HCT116 (cell line): ENCODE results near the gene CYBA. TPM values are rescaled to one million over a fixed set of nuclear protein-coding genes. Genes with fewer than 3 reads are reported as not detected.
A peak's percentile ranks its signal among the peaks of the same experiment; 100 is the strongest.

Source experiments
- ATAC-seq: fragments of 200-7000 bp; cut with Tn5 transposase; 2 replicates; pipeline ENCODE4 v1.9.1; 2020; ENCODE audit warnings: mild to moderate bottlenecking, moderate library complexity
- BruUV-seq: library from RNA; stranded (reverse); fragments of 400-500 nt; replicated peaks from 2 replicates; lab custom pipeline; 2021; lab: Mats Ljungman, UMichigan
- CTCF ChIA-PET: fragments of 300-600 bp; sonication (Branson Sonifier 250); formaldehyde crosslinking; loops from one replicate; lab custom pipeline; 2021; ENCODE audit warnings: antibody characterized with exemption; lab: Charles Lee
- POLR2A ChIA-PET: fragments of 300-600, 350-600 bp; sonication (Branson Sonifier 250); formaldehyde crosslinking; loops from one replicate; lab custom pipeline; 2021; ENCODE audit warnings: antibody characterized with exemption; lab: Charles Lee
- RAD21 ChIA-PET, 2 experiments: fragments of 300-600 bp; sonication (Branson Sonifier 250); formaldehyde crosslinking; loops; one replicate each; lab custom pipeline; 2023; ENCODE audit warnings: low total read pairs in 2 of 2; ENCODE audit not compliant: uncharacterized antibody in 2 of 2, unreplicated experiment in 2 of 2, low non-redundant PET in 1 of 2; lab: Charles Lee
- DNase-seq: peaks from one replicate; pipeline ENCODE4 v3.0.0-alpha.2; 2010; ENCODE audit warnings: low read depth, low spot score
- H2AFZ ChIP-seq: fragments of 200-600 bp; shearing (Covaris generic), sonication (generic); 2 replicates; pipeline ENCODE4 v1.6.1; 2017; ENCODE audit warnings: low read depth, mixed run types, mixed read lengths, antibody characterized with exemption, low read length; ENCODE audit not compliant: poor library complexity, severe bottlenecking
- H3K27ac ChIP-seq: 2 replicates; pipeline ENCODE4 v1.5.1; 2012; ENCODE audit warnings: low read depth, low read length
- H3K27me3 ChIP-seq: fragments of 200-600 bp; sonication (generic); 2 replicates; pipeline ENCODE4 v1.6.1; 2016; ENCODE audit warnings: mixed run types, low read length, mixed read lengths; ENCODE audit not compliant: insufficient read depth
- H3K36me3 ChIP-seq, 2 experiments: fragments of 200-500 bp in 1 of 2; fragments of 200-600 bp in 1 of 2; sonication (Bioruptor generic) in 1 of 2; sonication (generic) in 1 of 2; 2 replicates each; pipeline versions ENCODE4 v1.5.1 to v1.6.1; 2014 to 2016; ENCODE audit warnings: low read length in 2 of 2, inconsistent platforms in 1 of 2, mixed read lengths in 1 of 2, mixed run types in 1 of 2; ENCODE audit not compliant: insufficient read depth in 2 of 2, control insufficient read depth in 1 of 2
- H3K4me1 ChIP-seq, 2 experiments: fragments of 200-600 bp in 1 of 2; sonication (generic) in 1 of 2; 2 replicates each; pipeline versions ENCODE4 v1.5.1 to v1.6.1; 2012 to 2017; ENCODE audit warnings: low read length in 2 of 2, inconsistent platforms in 1 of 2, mild to moderate bottlenecking in 1 of 2, mixed read lengths in 1 of 2, mixed run types in 1 of 2, moderate library complexity in 1 of 2; ENCODE audit not compliant: insufficient read depth in 2 of 2, control insufficient read depth in 1 of 2
- H3K4me2 ChIP-seq: fragments of 200-600 bp; sonication (generic); 2 replicates; pipeline ENCODE4 v1.6.1; 2017; ENCODE audit warnings: mixed run types, low read length, mixed read lengths
- H3K4me3 ChIP-seq, 2 experiments: fragments of 200-600 bp in 1 of 2; sonication (generic) in 1 of 2; replicated peaks in 1 of 2; 2 replicates each; pipeline ENCODE4 v1.5.1; 2011 to 2016; ENCODE audit warnings: low read length in 2 of 2, control low read depth in 1 of 2, low read depth in 1 of 2, mild to moderate bottlenecking in 1 of 2, mixed read lengths in 1 of 2, mixed run types in 1 of 2
- H3K79me2 ChIP-seq: fragments of 200-600 bp; sonication (generic); 2 replicates; pipeline ENCODE4 v1.6.1; 2017; ENCODE audit warnings: mild to moderate bottlenecking, mixed run types, low read length, moderate library complexity, mixed read lengths; ENCODE audit not compliant: insufficient read depth
- H3K9ac ChIP-seq: fragments of 200-600 bp; sonication (generic); 2 replicates; pipeline ENCODE4 v1.6.1; 2016; ENCODE audit warnings: low read length, mixed read lengths
- H3K9me2 ChIP-seq: fragments of 200-600 bp; sonication (generic), shearing (Covaris generic); 2 replicates; pipeline ENCODE4 v1.6.1; 2017; ENCODE audit warnings: mixed run types, mild to moderate bottlenecking, moderate library complexity; ENCODE audit not compliant: insufficient read depth
- H3K9me3 ChIP-seq, 2 experiments: fragments of 200-500 bp in 1 of 2; fragments of 200-600 bp in 1 of 2; sonication (Bioruptor generic) in 1 of 2; sonication (generic) in 1 of 2; 2 replicates each; pipeline ENCODE4 v1.6.1; 2014 to 2017; ENCODE audit warnings: low read length in 2 of 2, mixed read lengths in 2 of 2, inconsistent platforms in 1 of 2, low read depth in 1 of 2, mild to moderate bottlenecking in 1 of 2, mixed run types in 1 of 2, moderate library complexity in 1 of 2; ENCODE audit not compliant: control insufficient read depth in 1 of 2, insufficient read depth in 1 of 2
- H4K20me1 ChIP-seq: fragments of 200-600 bp; sonication (generic), shearing (Covaris generic); 2 replicates; pipeline ENCODE4 v1.6.1; 2017; ENCODE audit warnings: mixed run types, mild to moderate bottlenecking, moderate library complexity; ENCODE audit not compliant: insufficient read depth
- CBX3 ChIP-seq: IDR thresholded peaks from 2 replicates; pipeline ENCODE4 v1.6.1; 2012; ENCODE audit warnings: low read depth
- CEBPB ChIP-seq: IDR thresholded peaks from 2 replicates; pipeline ENCODE4 v1.6.1; 2012; ENCODE audit warnings: low read depth
- EGR1 ChIP-seq: IDR thresholded peaks from 2 replicates; pipeline ENCODE4 v1.6.1; 2012; ENCODE audit warnings: low read depth
- ELF1 ChIP-seq: IDR thresholded peaks from 2 replicates; pipeline ENCODE4 v1.6.1; 2012; ENCODE audit warnings: low read depth, borderline replicate concordance
- EZH2 ChIP-seq: fragments of 200-600 bp; sonication (generic); IDR thresholded peaks from 2 replicates; pipeline ENCODE4 v1.6.1; 2017; ENCODE audit warnings: antibody characterized with exemption, mixed run types
- EZH2phosphoT487 ChIP-seq: fragments of 200-600 bp; IDR thresholded peaks from 2 replicates; pipeline ENCODE4 v1.6.1; 2018; ENCODE audit warnings: antibody characterized with exemption, borderline replicate concordance
- FOSL1 ChIP-seq: IDR thresholded peaks from 2 replicates; pipeline ENCODE4 v1.6.1; 2012; ENCODE audit warnings: low read depth
- JUND ChIP-seq: IDR thresholded peaks from 2 replicates; pipeline ENCODE4 v1.6.1; 2012
- POLR2A ChIP-seq: IDR thresholded peaks from 2 replicates; pipeline ENCODE4 v1.7.0; 2011; ENCODE audit warnings: borderline replicate concordance; ENCODE audit not compliant: insufficient read depth, insufficient read length; ENCODE audit errors: extremely low read depth
- POLR2AphosphoS5 ChIP-seq: IDR thresholded peaks from 2 replicates; pipeline ENCODE4 v1.6.1; 2011; ENCODE audit warnings: mild to moderate bottlenecking, low read depth, low read length, moderate library complexity
- RAD21 ChIP-seq: IDR thresholded peaks from 2 replicates; pipeline ENCODE4 v1.6.1; 2012; ENCODE audit warnings: low read depth, mild to moderate bottlenecking
- REST ChIP-seq: IDR thresholded peaks from 2 replicates; pipeline ENCODE4 v1.6.1; 2012; ENCODE audit warnings: low read depth
- SP1 ChIP-seq: IDR thresholded peaks from 2 replicates; pipeline ENCODE4 v1.6.1; 2012; ENCODE audit warnings: low read depth
- TCF7L2 ChIP-seq: IDR thresholded peaks from 2 replicates; pipeline ENCODE4 v1.7.0; 2011; ENCODE audit warnings: borderline replicate concordance, inconsistent platforms; ENCODE audit not compliant: insufficient read depth, insufficient read length; ENCODE audit errors: extremely low read depth
- YY1 ChIP-seq: IDR thresholded peaks from 2 replicates; pipeline ENCODE4 v1.6.1; 2011; ENCODE audit warnings: low read length, low read depth, moderate library complexity, mild to moderate bottlenecking; ENCODE audit not compliant: insufficient replicate concordance; ENCODE audit errors: extremely low read depth
- ZFX ChIP-seq: fragments of 450-650 bp; IDR thresholded peaks from 2 replicates; pipeline ENCODE4 v1.6.1; 2017
- ZNF274 ChIP-seq: fragments of 200-500 bp; sonication (Bioruptor generic); IDR thresholded peaks from 2 replicates; pipeline ENCODE4 v1.6.1; 2014; ENCODE audit warnings: mild to moderate bottlenecking, low read depth, low read length, inconsistent platforms
- intact Hi-C: fragments of 100-400 bp; cut with micrococcal nuclease; formaldehyde crosslinking; loops from 2 replicates; pipeline ENCODE4 v1.10.0; 2022
- total RNA-seq: library from RNA; stranded (reverse); gene quantifications from one replicate; pipeline ENCODE4 v1.2.1, GENCODE V29; 2021; ENCODE audit not compliant: unreplicated experiment
- TF ChIP-seq, protein P1 (sequence below): IDR thresholded peaks from 2 replicates; pipeline ENCODE4 v1.6.1; 2012
- TF ChIP-seq, protein P2 (sequence below): IDR thresholded peaks from 2 replicates; pipeline ENCODE4 v1.6.1; 2012

The CYBA gene
- total RNA-seq, 1 experiment from 2014 or later: 321 TPM

DNA sequence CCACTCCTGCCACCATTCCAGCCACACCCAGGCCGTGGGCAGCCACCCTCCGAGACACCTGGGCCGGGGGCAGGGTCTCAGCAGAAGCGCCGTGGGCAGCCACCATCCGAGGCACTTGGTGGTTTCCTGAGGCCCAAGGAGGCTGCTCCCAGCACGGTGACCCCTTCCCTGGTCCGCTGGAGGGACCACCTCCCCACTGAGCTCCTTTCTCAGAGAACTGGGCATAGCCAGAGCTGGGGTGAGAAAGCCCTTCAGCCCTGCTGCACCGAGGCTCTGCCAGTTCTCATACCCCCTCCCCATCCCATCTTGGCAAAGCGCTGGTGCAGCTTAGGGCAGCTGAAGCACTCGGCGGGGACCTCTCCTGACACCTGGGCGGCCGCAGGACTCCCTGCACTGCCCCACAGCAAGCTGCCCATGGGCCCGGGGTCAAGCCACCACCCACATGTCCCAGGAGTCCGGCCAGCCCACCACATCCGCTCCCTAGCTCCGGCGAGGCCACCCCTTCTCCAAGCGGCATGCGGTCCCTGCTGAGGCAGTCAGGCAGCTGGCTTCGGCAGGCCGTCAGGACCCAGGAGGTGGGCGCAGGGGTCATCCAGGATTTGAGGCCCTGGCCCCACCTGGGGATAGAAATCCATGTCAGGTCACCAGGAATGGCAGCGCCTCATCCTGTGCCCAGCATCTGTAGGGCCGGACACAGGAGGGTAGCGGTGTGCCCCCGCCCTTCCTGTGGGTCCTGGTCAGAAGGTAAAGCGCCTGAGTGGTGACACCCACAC is 1.3 kb upstream of the CYBA start (continued):
- TF ChIP-seq YY1: no peak

DNA sequence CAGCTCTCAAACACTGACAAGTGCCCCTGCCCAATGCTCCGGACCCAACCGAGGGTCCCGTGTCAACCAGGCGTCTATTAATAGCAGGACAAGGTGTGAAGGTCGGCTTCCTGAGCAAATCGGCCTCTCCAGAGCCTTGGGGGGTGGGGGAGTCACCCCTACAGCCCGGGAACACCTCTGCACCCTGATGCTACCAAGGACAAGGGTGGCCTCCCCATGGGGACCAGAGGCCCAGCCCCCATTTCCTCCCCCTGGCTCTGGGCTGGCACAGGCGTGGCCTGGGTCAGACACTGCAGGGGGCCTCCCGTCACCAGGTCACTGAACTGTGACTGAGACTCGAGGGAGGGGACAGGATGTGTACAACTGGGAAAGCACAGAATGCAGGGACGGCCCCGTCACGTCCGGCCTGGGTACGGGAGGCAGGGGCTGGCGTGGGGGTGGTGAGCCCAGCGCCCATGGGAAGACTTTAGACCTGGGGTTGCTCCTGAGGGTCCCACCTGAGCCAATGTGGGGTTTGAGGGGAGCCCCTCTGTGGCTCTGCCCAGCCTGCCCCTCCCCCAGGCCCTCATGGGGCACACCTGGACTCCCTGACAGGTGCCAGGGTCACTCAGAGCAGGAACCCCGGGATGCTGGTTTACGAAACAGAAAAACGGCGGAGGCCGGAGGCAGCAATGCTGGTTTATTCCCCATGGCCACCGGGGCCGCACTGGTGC is 579 bp upstream of the CYBA start:
- H3K4me2 ChIP-seq: peak overlapping the region; percentile 95
- H3K4me1 ChIP-seq: peaks cover 16 to 26% of the 10 kb centered on the region in 2 experiments
- ATAC-seq: peak; percentile 73
- peaks cover 36% of the 10 kb centered on the region for H3K79me2 ChIP-seq
- CTCF ChIA-PET: no interaction called here
- no peaks in the 10 kb centered on the region for H3K27me3 ChIP-seq
- RAD21 ChIA-PET: no interaction called here
- intact Hi-C loops: loop anchor here (5.0 kb wide), 1 partner anchor 199 kb away; the partner anchor contains the start of gene ZFPM1
- peak overlapping the region; percentile 86 for H3K27ac ChIP-seq
- TSS peak; percentile 82 for BruUV-seq
- H3K36me3 ChIP-seq: peaks cover 5 to 10% of the 10 kb centered on the region in 2 experiments; a peak in 1 of 4 replicates
- H3K9me2 ChIP-seq: no peaks in the 10 kb centered on the region
- H4K20me1 ChIP-seq: no peaks in the 10 kb centered on the region
- no peak for TF ChIP-seq YY1
- TF ChIP-seq SP1: no peak
- TF ChIP-seq, protein P1, sequence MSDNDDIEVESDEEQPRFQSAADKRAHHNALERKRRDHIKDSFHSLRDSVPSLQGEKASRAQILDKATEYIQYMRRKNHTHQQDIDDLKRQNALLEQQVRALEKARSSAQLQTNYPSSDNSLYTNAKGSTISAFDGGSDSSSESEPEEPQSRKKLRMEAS: no peak
- TF ChIP-seq, protein P2, sequence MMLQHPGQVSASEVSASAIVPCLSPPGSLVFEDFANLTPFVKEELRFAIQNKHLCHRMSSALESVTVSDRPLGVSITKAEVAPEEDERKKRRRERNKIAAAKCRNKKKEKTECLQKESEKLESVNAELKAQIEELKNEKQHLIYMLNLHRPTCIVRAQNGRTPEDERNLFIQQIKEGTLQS: no peak
- no peak for TF ChIP-seq REST
- TF ChIP-seq EGR1: no peak
- no peak for TF ChIP-seq ZNF274
- no peak for TF ChIP-seq POLR2A
- no peak for TF ChIP-seq ELF1
- TF ChIP-seq POLR2AphosphoS5: no peak; the same call in 1 of the 2 replicates
- no peak for TF ChIP-seq EZH2
- no peak for TF ChIP-seq FOSL1
- no peak for TF ChIP-seq TCF7L2
- TF ChIP-seq ZFX: no peak
- TF ChIP-seq CEBPB: no peak
- TF ChIP-seq CBX3: no peak
- TF ChIP-seq RAD21: no peak
- TF ChIP-seq JUND: no peak
- TF ChIP-seq EZH2phosphoT487: no peak
- peak overlapping the region; percentile 92 to 99 for H3K4me3 ChIP-seq
- no peaks in the 10 kb centered on the region for H3K9me3 ChIP-seq
- POLR2A ChIA-PET: no interaction called here
- DNase-seq: peak; percentile 72
- H3K9ac ChIP-seq: peak overlapping the region; percentile 98
- no peak overlapping the region for H2AFZ ChIP-seq
